Mesenchymal stem cell (in vitro differentiated cells and primary cell): ENCODE data around the gene CD209.
A peak's percentile ranks its signal among the peaks of the same experiment; 100 is the strongest.

Experiments
- DNase-seq: peaks from one replicate; pipeline ENCODE4 v3.0.0-alpha.2; 2013
- H2AFZ ChIP-seq: one replicate; pipeline ENCODE4 v1.6.1; 2013; ENCODE audit warnings: low read depth, mild to moderate bottlenecking, control low read depth, inconsistent platforms, low read length, moderate library complexity
- H2AK5ac ChIP-seq: 2 replicates; pipeline ENCODE4 v1.6.1; 2013; ENCODE audit warnings: low read length, moderate library complexity, mild to moderate bottlenecking, inconsistent platforms; ENCODE audit not compliant: severe bottlenecking
- H2BK120ac ChIP-seq: one replicate; pipeline ENCODE4 v1.6.1; 2013; ENCODE audit warnings: low read depth, mild to moderate bottlenecking, inconsistent platforms, low read length, moderate library complexity
- H2BK12ac ChIP-seq, 2 experiments: one replicate each; pipeline ENCODE4 v1.6.1; 2013; ENCODE audit warnings: inconsistent platforms in 2 of 2, low read length in 2 of 2, mild to moderate bottlenecking in 2 of 2, moderate library complexity in 2 of 2, control low read depth in 1 of 2
- H2BK15ac ChIP-seq: one replicate; pipeline ENCODE4 v1.6.1; 2013; ENCODE audit warnings: mild to moderate bottlenecking, low read depth, inconsistent platforms; ENCODE audit not compliant: poor library complexity, severe bottlenecking
- H2BK5ac ChIP-seq: 2 replicates; pipeline ENCODE4 v1.6.1; 2013; ENCODE audit warnings: low read depth, mild to moderate bottlenecking, low read length, control low read depth, inconsistent platforms; ENCODE audit not compliant: poor library complexity, severe bottlenecking
- H3K14ac ChIP-seq, 2 experiments: one replicate each; pipeline ENCODE4 v1.6.1; 2013; ENCODE audit warnings: inconsistent platforms in 2 of 2, low read length in 2 of 2, control low read depth in 1 of 2, mild to moderate bottlenecking in 1 of 2, moderate library complexity in 1 of 2
- H3K18ac ChIP-seq, 2 experiments: one replicate each; pipeline ENCODE4 v1.6.1; 2013; ENCODE audit warnings: inconsistent platforms in 2 of 2, low read length in 2 of 2, control low read depth in 1 of 2, low read depth in 1 of 2, mild to moderate bottlenecking in 1 of 2
- H3K23ac ChIP-seq, 2 experiments: one replicate each; pipeline ENCODE4 v1.6.1; 2013; ENCODE audit warnings: inconsistent platforms in 2 of 2, low read length in 2 of 2, mild to moderate bottlenecking in 2 of 2, moderate library complexity in 2 of 2, control low read depth in 1 of 2
- H3K27ac ChIP-seq: 2 replicates; pipeline ENCODE4 v1.5.1; 2013; ENCODE audit warnings: mild to moderate bottlenecking, moderate library complexity, low read length, control low read depth, inconsistent platforms; ENCODE audit not compliant: poor library complexity, severe bottlenecking
- H3K27me3 ChIP-seq, 2 experiments: 2 replicates each; pipeline versions ENCODE4 v1.6.1 to v1.7.0; 2013; ENCODE audit warnings: low read length in 2 of 2, mild to moderate bottlenecking in 2 of 2, moderate library complexity in 2 of 2, control low read depth in 1 of 2, inconsistent platforms in 1 of 2; ENCODE audit not compliant: control insufficient read depth in 1 of 2, insufficient read depth in 1 of 2
- H3K36me3 ChIP-seq, 2 experiments: 2 replicates each; pipeline versions ENCODE4 v1.6.1 to v1.7.0; 2013; ENCODE audit warnings: low read length in 2 of 2, control low read depth in 1 of 2, inconsistent platforms in 1 of 2, low read depth in 1 of 2, mild to moderate bottlenecking in 1 of 2; ENCODE audit not compliant: insufficient read depth in 2 of 2, control insufficient read depth in 1 of 2
- H3K4ac ChIP-seq, 2 experiments: one replicate each; pipeline ENCODE4 v1.6.1; 2013; ENCODE audit warnings: inconsistent platforms in 2 of 2, low read length in 2 of 2, mild to moderate bottlenecking in 2 of 2, moderate library complexity in 2 of 2, control low read depth in 1 of 2, low read depth in 1 of 2
- H3K4me1 ChIP-seq: 2 replicates; pipeline ENCODE4 v1.6.1; 2013; ENCODE audit warnings: low read depth, low read length, control low read depth; ENCODE audit not compliant: control insufficient read depth, insufficient read depth
- H3K4me2 ChIP-seq: 2 replicates; pipeline ENCODE4 v1.6.1; 2013; ENCODE audit warnings: low read length, mild to moderate bottlenecking, inconsistent platforms; ENCODE audit not compliant: poor library complexity, severe bottlenecking
- H3K4me3 ChIP-seq, 2 experiments: 2 replicates each; pipeline versions ENCODE4 v1.5.1 to v1.7.0; 2013; ENCODE audit warnings: low read length in 2 of 2, mild to moderate bottlenecking in 2 of 2, control low read depth in 1 of 2, low read depth in 1 of 2; ENCODE audit not compliant: insufficient read depth in 1 of 2
- H3K79me1 ChIP-seq: replicated peaks from 2 replicates; pipeline ENCODE4 v1.6.1; 2013; ENCODE audit warnings: mild to moderate bottlenecking, control low read depth, low read length, inconsistent platforms; ENCODE audit not compliant: poor library complexity, severe bottlenecking
- H3K9ac ChIP-seq: 2 replicates; pipeline ENCODE4 v1.7.0; 2013; ENCODE audit warnings: mild to moderate bottlenecking, low read length, moderate library complexity
- H3K9me3 ChIP-seq: 2 replicates; pipeline ENCODE4 v1.7.0; 2013; ENCODE audit warnings: mild to moderate bottlenecking, low read length; ENCODE audit not compliant: control insufficient read depth
- H4K8ac ChIP-seq: one replicate; pipeline ENCODE4 v1.6.1; 2013; ENCODE audit warnings: inconsistent platforms, mild to moderate bottlenecking, low read length, moderate library complexity
- H4K91ac ChIP-seq: one replicate; pipeline ENCODE4 v1.6.1; 2013; ENCODE audit warnings: mild to moderate bottlenecking, low read length, inconsistent platforms
- WGBS: methylation state at CpG from one replicate; pipeline ENCODE4 v1.1.7; 2013; ENCODE audit warnings: mixed read lengths; 5-methylcytosine and 5-hydroxymethylcytosine counted together

The CD209 gene

GRCh38 chr19:7775761-7776160 lies 28.4 kb upstream of the CD209 start:
- no peak overlapping the region for H2AFZ ChIP-seq
- no peak overlapping the region for H3K4ac ChIP-seq
- no peaks in the 10 kb centered on the region for H3K4me1 ChIP-seq
- no peak overlapping the region for H4K8ac ChIP-seq
- no peak overlapping the region for H3K4me3 ChIP-seq
- no peak overlapping the region for H3K14ac ChIP-seq
- no peak overlapping the region for H4K91ac ChIP-seq
- no peak overlapping the region for H2BK12ac ChIP-seq
- H2BK15ac ChIP-seq = no peak overlapping the region
- DNase-seq = no peak
- H3K23ac ChIP-seq = no peak overlapping the region
- no peak overlapping the region for H3K27ac ChIP-seq
- peaks cover 15 to 57% of the 10 kb centered on the region in 2 experiments for H3K27me3 ChIP-seq
- H2BK120ac ChIP-seq = no peak overlapping the region
- no peaks in the 10 kb centered on the region for H3K9me3 ChIP-seq
- H3K36me3 ChIP-seq = no peaks in the 10 kb centered on the region
- H3K9ac ChIP-seq = no peak overlapping the region
- no peak overlapping the region for H3K18ac ChIP-seq
- no peak overlapping the region for H2BK5ac ChIP-seq
- H3K4me2 ChIP-seq = no peak overlapping the region
- no peak overlapping the region for H2AK5ac ChIP-seq
- no peaks in the 10 kb centered on the region for H3K79me1 ChIP-seq
- WGBS = 87% methylated on average over 9 of the region's 9 CpGs

GRCh38 chr19:7773841-7774240 lies 26.5 kb upstream of the CD209 start:
- Histone ChIP-seq H3K27ac (no peak overlapping the region), H3K27me3 (peaks cover 14 to 50% of the 10 kb centered on the region in 2 experiments), H2BK5ac (no peak overlapping the region), H4K8ac (no peak overlapping the region), H2AK5ac (no peak overlapping the region), H2BK15ac (no peak overlapping the region), H4K91ac (no peak overlapping the region), H3K79me1 (no peaks in the 10 kb centered on the region), H3K9ac (no peak overlapping the region), H3K18ac (no peak overlapping the region), H2AFZ (no peak overlapping the region), H3K4me1 (no peaks in the 10 kb centered on the region), H3K23ac (no peak overlapping the region), H3K36me3 (no peaks in the 10 kb centered on the region), H2BK120ac (no peak overlapping the region), H3K9me3 (no peaks in the 10 kb centered on the region), H2BK12ac (no peak overlapping the region), H3K4ac (no peak overlapping the region), H3K4me3 (no peak overlapping the region), H3K4me2 (no peak overlapping the region), H3K14ac (no peak overlapping the region)
- 84% methylated on average over 9 of the region's 9 CpGs for WGBS
- DNase-seq = no peak

GRCh38 chr19:7772752-7773291 lies 25.5 kb upstream of the CD209 start:
- no peak overlapping the region for H3K23ac ChIP-seq
- H3K9me3 ChIP-seq = no peaks in the 10 kb centered on the region
- H3K4ac ChIP-seq = no peak overlapping the region
- no peak overlapping the region for H2BK120ac ChIP-seq
- no peak overlapping the region for H3K4me3 ChIP-seq
- WGBS = 54% methylated on average over 8 of the region's 8 CpGs
- H3K79me1 ChIP-seq = no peaks in the 10 kb centered on the region
- no peak overlapping the region for H3K9ac ChIP-seq
- no peak overlapping the region for H3K14ac ChIP-seq
- no peak overlapping the region for H3K4me2 ChIP-seq
- no peak overlapping the region for H3K18ac ChIP-seq
- no peaks in the 10 kb centered on the region for H3K36me3 ChIP-seq
- no peaks in the 10 kb centered on the region for H3K4me1 ChIP-seq
- H2BK5ac ChIP-seq = no peak overlapping the region
- H3K27me3 ChIP-seq = peaks cover 12 to 52% of the 10 kb centered on the region in 2 experiments
- no peak overlapping the region for H2AK5ac ChIP-seq
- H2BK15ac ChIP-seq = no peak overlapping the region
- H2BK12ac ChIP-seq = no peak overlapping the region
- no peak overlapping the region for H4K8ac ChIP-seq
- no peak overlapping the region for H3K27ac ChIP-seq
- no peak overlapping the region for H4K91ac ChIP-seq
- no peak overlapping the region for H2AFZ ChIP-seq
- peak; percentile 46 for DNase-seq

- H3K4me2 ChIP-seq = no peak overlapping the region
- 63% methylated on average over 8 of the region's 8 CpGs for WGBS
- H3K4me3 ChIP-seq = no peak overlapping the region
- H3K4ac ChIP-seq = no peak overlapping the region
- H2BK12ac ChIP-seq = no peak overlapping the region
- no peak overlapping the region for H2BK15ac ChIP-seq
- H2AK5ac ChIP-seq = no peak overlapping the region
- no peak overlapping the region for H3K14ac ChIP-seq
- H4K91ac ChIP-seq = no peak overlapping the region
- no peak overlapping the region for H2BK120ac ChIP-seq
- no peak overlapping the region for H2BK5ac ChIP-seq
- H2AFZ ChIP-seq = no peak overlapping the region
- no peak overlapping the region for H3K27ac ChIP-seq
- H4K8ac ChIP-seq = no peak overlapping the region
- H3K9me3 ChIP-seq = no peaks in the 10 kb centered on the region
- H3K9ac ChIP-seq = no peak overlapping the region
- no peaks in the 10 kb centered on the region for H3K36me3 ChIP-seq
- H3K27me3 ChIP-seq = peaks cover 18 to 57% of the 10 kb centered on the region in 2 experiments
- no peaks in the 10 kb centered on the region for H3K4me1 ChIP-seq
- H3K23ac ChIP-seq = no peak overlapping the region
- no peak overlapping the region for H3K18ac ChIP-seq
- DNase-seq = no peak
- H3K79me1 ChIP-seq = no peaks in the 10 kb centered on the region
These were observed 23.7 kb upstream of the CD209 start for GRCh38 chr19:7771072-7771471.
